ENCODE data around the gene CLBA1. TPM values are rescaled to one million over a fixed set of nuclear protein-coding genes. Genes with fewer than 3 reads are reported as not detected.

Gene CLBA1
- total RNA-seq, 1 experiment from 2014 or later: 14.8 TPM

DNA sequence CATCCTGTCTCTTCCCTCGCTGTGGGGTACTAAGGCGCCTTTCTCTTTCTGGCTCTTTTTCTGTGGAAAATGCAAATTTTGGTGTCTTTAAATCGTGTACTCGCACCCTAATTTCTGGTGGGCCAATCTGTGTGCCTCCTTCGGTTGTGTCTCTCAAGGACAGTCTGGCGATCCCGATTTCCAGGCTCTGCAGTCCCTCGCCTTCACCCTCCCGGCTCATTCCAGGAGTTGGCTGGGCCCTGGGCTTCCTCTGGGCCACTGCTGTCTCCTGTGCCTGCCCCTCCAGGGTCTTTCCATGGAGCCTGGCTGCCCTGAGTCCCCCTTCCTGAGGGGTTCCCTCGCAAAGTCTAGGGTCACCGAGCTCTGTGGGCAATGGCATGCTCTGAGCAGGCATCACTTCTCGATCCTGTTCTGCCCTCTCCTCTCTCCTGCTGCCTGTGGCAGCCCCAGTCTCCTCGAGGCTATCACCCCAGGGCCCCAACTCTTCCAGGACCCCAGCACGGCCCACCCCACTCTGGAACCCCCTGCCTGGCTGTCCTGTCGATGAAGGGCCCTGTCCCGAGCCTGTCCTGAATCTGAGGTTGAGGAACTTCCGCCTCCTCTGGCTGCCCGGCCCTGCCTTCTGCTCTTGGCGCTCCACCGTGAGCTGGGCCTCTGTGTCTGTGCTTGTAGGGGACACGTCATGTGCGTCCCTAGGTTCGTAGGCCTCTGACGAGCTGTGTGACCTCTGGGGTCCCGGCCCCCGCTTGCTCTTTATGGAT lies 31.5 kb upstream of the CLBA1 start:
- H3K9me3 ChIP-seq (ENCODE audit: control insufficient read depth in 1 of 2, insufficient read depth in 1 of 2, low read depth in 1 of 2, low read length in 2 of 2): no peaks in the 10 kb centered on the region
- ChIA-PET RAD21 (ENCODE audit: low non-redundant PET in 1 of 2, low total read pairs in 2 of 2, uncharacterized antibody in 2 of 2, unreplicated experiment in 2 of 2) (no interaction called here), CTCF (no interaction called here), POLR2A (no interaction called here)
- no peaks in the 10 kb centered on the region for H3K79me2 ChIP-seq (ENCODE audit: insufficient read depth, low read length)
- TF ChIP-seq SP1 (IDR thresholded peaks at IDR 0.05; ENCODE audit: low read depth): no peak
- no peak for TF ChIP-seq ELF1 (IDR thresholded peaks at IDR 0.05; ENCODE audit: borderline replicate concordance, low read depth)
- TF ChIP-seq SIN3A (IDR thresholded peaks at IDR 0.05; ENCODE audit: low read depth): no peak
- TF ChIP-seq, protein P1, sequence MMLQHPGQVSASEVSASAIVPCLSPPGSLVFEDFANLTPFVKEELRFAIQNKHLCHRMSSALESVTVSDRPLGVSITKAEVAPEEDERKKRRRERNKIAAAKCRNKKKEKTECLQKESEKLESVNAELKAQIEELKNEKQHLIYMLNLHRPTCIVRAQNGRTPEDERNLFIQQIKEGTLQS (IDR thresholded peaks at IDR 0.05): no peak
- TF ChIP-seq EGR1 (IDR thresholded peaks at IDR 0.05; ENCODE audit: low read depth): no peak
- TF ChIP-seq CBX3 (IDR thresholded peaks at IDR 0.05; ENCODE audit: low read depth): no peak
- TF ChIP-seq POLR2A (IDR thresholded peaks at IDR 0.05; ENCODE audit: borderline replicate concordance, extremely low read depth, insufficient read depth, insufficient read length): no peak
- no peak for TF ChIP-seq ZNF274 (IDR thresholded peaks at IDR 0.05; ENCODE audit: low read depth, low read length)
- TF ChIP-seq RAD21 (IDR thresholded peaks at IDR 0.05; ENCODE audit: low read depth): no peak
- no peak for TF ChIP-seq FOSL1 (IDR thresholded peaks at IDR 0.05; ENCODE audit: low read depth)
- TF ChIP-seq, protein P2, sequence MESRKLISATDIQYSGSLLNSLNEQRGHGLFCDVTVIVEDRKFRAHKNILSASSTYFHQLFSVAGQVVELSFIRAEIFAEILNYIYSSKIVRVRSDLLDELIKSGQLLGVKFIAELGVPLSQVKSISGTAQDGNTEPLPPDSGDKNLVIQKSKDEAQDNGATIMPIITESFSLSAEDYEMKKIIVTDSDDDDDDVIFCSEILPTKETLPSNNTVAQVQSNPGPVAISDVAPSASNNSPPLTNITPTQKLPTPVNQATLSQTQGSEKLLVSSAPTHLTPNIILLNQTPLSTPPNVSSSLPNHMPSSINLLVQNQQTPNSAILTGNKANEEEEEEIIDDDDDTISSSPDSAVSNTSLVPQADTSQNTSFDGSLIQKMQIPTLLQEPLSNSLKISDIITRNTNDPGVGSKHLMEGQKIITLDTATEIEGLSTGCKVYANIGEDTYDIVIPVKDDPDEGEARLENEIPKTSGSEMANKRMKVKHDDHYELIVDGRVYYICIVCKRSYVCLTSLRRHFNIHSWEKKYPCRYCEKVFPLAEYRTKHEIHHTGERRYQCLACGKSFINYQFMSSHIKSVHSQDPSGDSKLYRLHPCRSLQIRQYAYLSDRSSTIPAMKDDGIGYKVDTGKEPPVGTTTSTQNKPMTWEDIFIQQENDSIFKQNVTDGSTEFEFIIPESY (IDR thresholded peaks at IDR 0.05; ENCODE audit: extremely low read depth, insufficient replicate concordance, low read length): no peak
- TF ChIP-seq ZFX (IDR thresholded peaks at IDR 0.05): no peak
- no peak for TF ChIP-seq EZH2phosphoT487 (IDR thresholded peaks at IDR 0.05; ENCODE audit: borderline replicate concordance)
- TF ChIP-seq, protein P3, sequence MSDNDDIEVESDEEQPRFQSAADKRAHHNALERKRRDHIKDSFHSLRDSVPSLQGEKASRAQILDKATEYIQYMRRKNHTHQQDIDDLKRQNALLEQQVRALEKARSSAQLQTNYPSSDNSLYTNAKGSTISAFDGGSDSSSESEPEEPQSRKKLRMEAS (IDR thresholded peaks at IDR 0.05): no peak
- no peak for TF ChIP-seq YY1 (IDR thresholded peaks at IDR 0.05; ENCODE audit: extremely low read depth, insufficient replicate concordance, low read depth, low read length)
- no peaks in the 10 kb centered on the region for H3K27me3 ChIP-seq (ENCODE audit: insufficient read depth, low read length)
- no peaks in the 10 kb centered on the region for H4K20me1 ChIP-seq (ENCODE audit: insufficient read depth)
- intact Hi-C loops (cut with micrococcal nuclease): no loop called here
- H3K4me3 ChIP-seq (replicated peaks in 1 of 2; ENCODE audit: low read depth in 1 of 2, low read length in 2 of 2): no peak overlapping the region
- BruUV-seq (replicated peaks): no TSS peak
- no peak for DNase-seq (ENCODE audit: low read depth, low spot score)
- H3K4me2 ChIP-seq (ENCODE audit: low read length): no peak overlapping the region
- no peaks in the 10 kb centered on the region for H3K9me2 ChIP-seq (ENCODE audit: insufficient read depth)
- no peak overlapping the region for H3K27ac ChIP-seq (ENCODE audit: low read depth, low read length)
- H3K4me1 ChIP-seq (ENCODE audit: control insufficient read depth in 1 of 2, insufficient read depth in 2 of 2, low read length in 2 of 2): peaks cover 2 to 3% of the 10 kb centered on the region in 2 experiments; a peak in 2 of 4 replicates
- H2AFZ ChIP-seq (ENCODE audit: low read depth, low read length, poor library complexity, severe bottlenecking): no peak overlapping the region
- ATAC-seq: no peak; the same call in 1 of the 2 replicates
- H3K9ac ChIP-seq (ENCODE audit: low read length): no peak overlapping the region
- H3K36me3 ChIP-seq (ENCODE audit: control insufficient read depth in 1 of 2, insufficient read depth in 2 of 2, low read length in 2 of 2): no peaks in the 10 kb centered on the region; a peak in 2 of 4 replicates

Data from HCT116 (cell line).